ENCODE measurements around the gene PLEKHN1. TPM values are rescaled to one million over a fixed set of nuclear protein-coding genes. Genes with fewer than 3 reads are reported as not detected.
"Not testable (repeated sequence)": the region's sequence is repeated elsewhere in the genome, so short reads cannot be mapped to it uniquely, and the experiment has no call there.

The PLEKHN1 gene
- total RNA-seq, 1 donor from 2014 or later = 1.6 TPM

- no peak for TF ChIP-seq CTCF (IDR thresholded peaks at IDR 0.05; ENCODE audit: insufficient read depth, low read length, severe bottlenecking)
- H3K27me3 ChIP-seq (ENCODE audit: control insufficient read depth, insufficient read depth, low read length) = no peaks in the 10 kb centered on the region
- no peak for DNase-seq (ENCODE audit: low read depth)
- no peak overlapping the region for H3K4me3 ChIP-seq (ENCODE audit: low read depth, low read length)
- no peak for FAIRE-seq
- peaks cover 8% of the 10 kb centered on the region for H3K36me3 ChIP-seq (ENCODE audit: control insufficient read depth, insufficient read depth, low read length)
These were observed 9.1 kb downstream of the PLEKHN1 start for GRCh38 chr1:975365-975764.

GRCh38 chr1:975896-976683, 9.8 kb downstream of the PLEKHN1 start:
- Histone ChIP-seq H3K4me3 (ENCODE audit: low read depth, low read length) (peak overlapping the region; percentile 21), H3K27me3 (ENCODE audit: control insufficient read depth, insufficient read depth, low read length) (no peaks in the 10 kb centered on the region), H3K36me3 (ENCODE audit: control insufficient read depth, insufficient read depth, low read length) (peaks cover 6% of the 10 kb centered on the region)
- no peak for FAIRE-seq
- TF ChIP-seq CTCF (IDR thresholded peaks at IDR 0.05; ENCODE audit: insufficient read depth, low read length, severe bottlenecking) = peak; percentile 80
- DNase-seq (ENCODE audit: low read depth) = peak; percentile 61

GRCh38 chr1:976791-977190, 10.5 kb downstream of the PLEKHN1 start:
- FAIRE-seq; H3K4me3 ChIP-seq (ENCODE audit: low read depth, low read length); DNase-seq (ENCODE audit: low read depth); H3K36me3 ChIP-seq (ENCODE audit: control insufficient read depth, insufficient read depth, low read length); H3K27me3 ChIP-seq (ENCODE audit: control insufficient read depth, insufficient read depth, low read length): not testable (repeated sequence)

GRCh38 chr1:978069-978834, 12.0 kb downstream of the PLEKHN1 start:
- no peak for DNase-seq (ENCODE audit: low read depth)
- H3K27me3 ChIP-seq (ENCODE audit: control insufficient read depth, insufficient read depth, low read length) = peaks cover 9% of the 10 kb centered on the region

GRCh38 chr1:978835-979743, 12.8 kb downstream of the PLEKHN1 start:
- no peak overlapping the region for H3K4me3 ChIP-seq (ENCODE audit: low read depth, low read length)
- TF ChIP-seq CTCF (IDR thresholded peaks at IDR 0.05; ENCODE audit: insufficient read depth, low read length, severe bottlenecking) = no peak
- FAIRE-seq (no peak), DNase-seq (ENCODE audit: low read depth) (no peak)
- H3K27me3 ChIP-seq (ENCODE audit: control insufficient read depth, insufficient read depth, low read length) = peaks cover 13% of the 10 kb centered on the region
- H3K36me3 ChIP-seq (ENCODE audit: control insufficient read depth, insufficient read depth, low read length) = peaks cover 2% of the 10 kb centered on the region

More at GRCh38 chr1:978069-978834, 12.0 kb downstream of the PLEKHN1 start:
- H3K4me3 ChIP-seq (ENCODE audit: low read depth, low read length) = no peak overlapping the region
- no peak for TF ChIP-seq CTCF (IDR thresholded peaks at IDR 0.05; ENCODE audit: insufficient read depth, low read length, severe bottlenecking)
- peaks cover 4% of the 10 kb centered on the region for H3K36me3 ChIP-seq (ENCODE audit: control insufficient read depth, insufficient read depth, low read length)
- no peak for FAIRE-seq

Measured in bronchial epithelial cell (primary cell).